HG02943 (cell line): ENCODE results near the gene LAMB2.

ENCODE experiments used
- ATAC-seq: cut with Tn5 transposase; IDR thresholded peaks from one replicate; pipeline ENCODE4 v1.9.1; 2021; ENCODE audit warnings: mild to moderate bottlenecking, low read depth, moderate library complexity; ENCODE audit not compliant: unreplicated experiment

Gene LAMB2

GRCh38 chr3:49132437-49133225 is at the start of gene LAMB2:
TSS of gene LAMB2 (minus strand) at chr3:49133050. CDS start at chr3:49132867, 183 bp downstream.
- no peak for ATAC-seq

- ATAC-seq = no peak
Observed at GRCh38 chr3:49181351-49181750, 48.5 kb upstream of the LAMB2 start.

GRCh38 chr3:49180116-49180515 is 47.3 kb upstream of the LAMB2 start:
- no peak for ATAC-seq

GRCh38 chr3:49177073-49177472 is 44.2 kb upstream of the LAMB2 start:
- ATAC-seq = no peak

GRCh38 chr3:49175530-49175929 is 42.7 kb upstream of the LAMB2 start:
- no peak for ATAC-seq

GRCh38 chr3:49174397-49174985 is 41.6 kb upstream of the LAMB2 start:
- no peak for ATAC-seq

- ATAC-seq = no peak
Observed at GRCh38 chr3:49173792-49174170, 40.9 kb upstream of the LAMB2 start.

GRCh38 chr3:49173116-49173791 is 40.4 kb upstream of the LAMB2 start:
- no peak for ATAC-seq

GRCh38 chr3:49172551-49173041 is 39.7 kb upstream of the LAMB2 start:
- no peak for ATAC-seq

- ATAC-seq = no peak
Observed at GRCh38 chr3:49171775-49172500, 39.1 kb upstream of the LAMB2 start.

- no peak for ATAC-seq
Observed at GRCh38 chr3:49171119-49171774, 38.4 kb upstream of the LAMB2 start, which contains the start of gene KLHDC8B. TSS of gene KLHDC8B (plus strand) at chr3:49171598. CDS start at chr3:49172770, 1,172 bp downstream.

GRCh38 chr3:49170744-49171118 is 37.9 kb upstream of the LAMB2 start:
- ATAC-seq = no peak

- ATAC-seq = no peak
Observed at GRCh38 chr3:49166752-49167556, 34.1 kb upstream of the LAMB2 start.

GRCh38 chr3:49165771-49166751 is 33.2 kb upstream of the LAMB2 start, which contains the start of gene CCDC71:
TSS of gene CCDC71 (minus strand) at chr3:49166331. CDS start at chr3:49164208, 2,123 bp downstream.
- peak; percentile 77 for ATAC-seq

GRCh38 chr3:49164983-49165720 is 32.3 kb upstream of the LAMB2 start:
- ATAC-seq = no peak

- no peak for ATAC-seq
Observed at GRCh38 chr3:49163609-49164008, 30.8 kb upstream of the LAMB2 start.

- ATAC-seq = no peak
Observed at GRCh38 chr3:49162751-49163419, 30.0 kb upstream of the LAMB2 start.
